GM21723 (cell line): ENCODE results near the gene MAST2.
"Not testable (repeated sequence)": the region's sequence is repeated elsewhere in the genome, so short reads cannot be mapped to it uniquely, and the experiment has no call there.

Experiments
- ATAC-seq: cut with Tn5 transposase; IDR thresholded peaks from one replicate; pipeline ENCODE4 v1.9.1; 2021; ENCODE audit warnings: mild to moderate bottlenecking, moderate library complexity; ENCODE audit not compliant: unreplicated experiment

Gene MAST2

GRCh38 chr1:45857101-45857700, 53.8 kb downstream of the MAST2 start:
- ATAC-seq: no peak

DNA sequence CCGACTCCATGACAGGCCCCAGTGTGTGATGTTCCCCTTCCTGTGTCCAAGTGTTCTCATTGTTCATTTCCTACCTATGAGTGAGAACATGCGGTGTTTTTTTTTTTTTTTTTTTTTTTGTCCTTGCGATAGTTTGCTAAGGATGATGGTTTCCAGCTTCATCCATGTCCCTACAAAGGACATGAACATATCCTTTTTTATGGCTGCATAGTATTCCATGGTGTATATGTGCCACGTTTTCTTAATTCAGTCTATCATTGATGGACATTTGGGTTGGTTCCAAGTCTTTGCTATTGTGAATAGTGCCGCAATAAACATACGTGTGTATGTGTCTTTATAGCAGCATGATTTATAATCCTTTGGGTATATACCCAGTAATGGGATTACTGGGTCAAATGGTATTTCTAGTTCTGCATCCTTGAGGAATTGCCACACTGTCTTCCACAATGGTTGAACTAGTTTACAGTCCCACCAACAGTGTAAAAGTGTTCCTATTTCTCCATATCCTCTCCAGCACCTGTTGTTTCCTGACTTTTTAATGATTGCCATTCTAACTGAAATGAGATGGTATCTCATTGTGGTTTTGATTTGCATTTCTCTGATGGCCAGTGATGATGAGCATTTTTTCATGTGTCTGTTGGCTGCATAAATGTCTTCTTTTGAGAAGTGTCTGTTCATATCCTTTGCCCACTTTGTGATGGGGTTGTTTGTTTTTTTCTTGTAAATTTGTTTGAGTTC, 54.5 kb downstream of the MAST2 start:
- not testable (repeated sequence) for ATAC-seq

- ATAC-seq: no peak
Observed at GRCh38 chr1:45859221-45859620, 55.8 kb downstream of the MAST2 start.

DNA sequence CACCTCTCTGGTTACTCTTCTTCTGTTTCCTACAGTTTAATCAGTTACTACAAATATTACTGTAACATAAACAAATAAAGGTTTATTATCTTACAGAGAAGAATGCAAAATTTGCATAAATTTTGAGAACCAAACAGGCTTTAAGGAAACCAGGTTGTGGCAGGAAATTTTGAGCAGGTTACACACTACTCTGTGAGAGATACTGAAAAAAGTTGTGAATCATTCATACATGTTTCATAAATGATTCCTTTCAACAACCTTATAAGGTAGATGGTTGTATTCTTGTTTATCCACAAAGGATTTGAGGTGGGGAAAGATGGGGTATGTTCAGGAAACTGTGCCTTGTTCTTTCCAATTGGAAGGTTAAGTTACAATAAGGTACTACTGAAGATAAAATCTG, 58.6 kb downstream of the MAST2 start:
- no peak for ATAC-seq

- no peak for ATAC-seq
Observed at GRCh38 chr1:45863218-45863617, 59.8 kb downstream of the MAST2 start.

DNA sequence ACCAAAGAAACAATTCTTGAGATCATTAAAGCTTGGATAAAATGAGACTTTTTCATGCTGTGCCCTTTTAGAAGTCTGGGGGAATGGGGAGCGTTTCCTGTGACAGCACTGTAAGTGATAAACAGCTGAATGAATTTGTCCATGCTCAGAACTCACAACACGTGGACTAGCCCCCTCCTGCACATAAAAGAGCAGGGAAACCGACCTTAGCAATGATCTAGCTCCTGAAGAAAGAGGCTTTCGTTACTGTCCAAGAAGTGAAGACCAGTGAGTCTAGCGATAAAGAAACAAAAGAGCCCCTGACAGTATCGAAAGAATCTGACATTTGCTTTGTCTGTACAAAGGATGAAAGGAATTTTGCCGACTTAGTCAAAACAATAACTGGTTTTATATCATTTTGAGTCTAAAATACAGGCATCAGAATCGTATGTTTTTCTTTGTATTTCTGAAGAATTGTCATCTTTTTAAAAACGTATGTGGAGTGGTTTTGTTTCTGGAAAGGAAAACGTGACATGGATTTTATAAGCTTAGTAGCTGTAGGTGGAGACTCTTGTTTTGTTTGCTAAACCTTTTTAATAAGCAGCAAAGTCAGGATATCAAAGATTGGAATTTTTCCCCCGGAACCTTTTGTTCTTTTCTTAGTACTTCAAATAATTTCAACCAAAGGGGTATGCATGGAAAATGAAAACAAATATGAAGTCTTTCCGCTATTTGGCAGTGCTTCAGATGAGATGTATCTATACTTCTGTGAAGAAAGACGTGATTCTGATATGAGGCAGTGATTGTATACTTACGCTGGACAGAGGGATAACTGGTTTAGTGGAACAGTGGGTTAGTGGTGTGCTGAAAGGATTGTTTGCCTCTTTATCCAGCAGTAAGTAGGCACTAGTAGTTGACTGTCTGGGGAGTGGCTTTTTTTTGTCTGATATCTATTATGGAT, 61.0 kb downstream of the MAST2 start:
- no peak for ATAC-seq

DNA sequence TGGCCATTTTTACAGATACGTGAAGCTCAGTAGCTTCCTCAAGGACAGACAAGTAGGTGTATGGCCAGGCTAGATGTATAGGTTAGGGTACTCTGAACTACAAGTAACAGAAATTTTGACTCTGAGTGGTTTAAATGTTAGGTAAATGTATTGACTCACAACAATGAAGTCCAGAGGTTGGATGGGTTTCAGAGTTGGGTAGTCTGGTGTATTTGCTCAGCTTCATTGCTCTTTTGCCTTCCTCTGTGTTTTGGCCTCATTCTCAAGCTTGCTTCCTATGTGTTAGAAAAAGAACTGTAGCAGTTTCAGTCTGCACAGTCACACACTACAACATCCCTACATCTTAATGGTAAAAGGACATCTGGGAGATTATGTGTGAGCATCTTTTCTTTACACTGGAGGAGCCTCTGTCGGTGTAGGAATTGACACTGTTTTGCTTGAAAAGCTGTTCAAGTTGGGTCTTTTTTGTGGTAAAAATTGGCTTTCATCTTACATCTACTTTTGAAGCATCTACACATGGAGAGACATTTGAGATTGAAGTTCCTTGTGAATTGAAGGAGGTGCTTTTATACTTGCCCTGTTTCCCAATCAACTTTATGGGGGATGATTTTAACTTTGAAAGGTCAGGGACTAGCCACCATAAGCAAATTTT, 64.4 kb downstream of the MAST2 start:
- ATAC-seq: no peak

GRCh38 chr1:45868861-45869260, 65.4 kb downstream of the MAST2 start:
- ATAC-seq: no peak

GRCh38 chr1:45870500-45870899, 67.1 kb downstream of the MAST2 start:
- ATAC-seq: no peak

DNA sequence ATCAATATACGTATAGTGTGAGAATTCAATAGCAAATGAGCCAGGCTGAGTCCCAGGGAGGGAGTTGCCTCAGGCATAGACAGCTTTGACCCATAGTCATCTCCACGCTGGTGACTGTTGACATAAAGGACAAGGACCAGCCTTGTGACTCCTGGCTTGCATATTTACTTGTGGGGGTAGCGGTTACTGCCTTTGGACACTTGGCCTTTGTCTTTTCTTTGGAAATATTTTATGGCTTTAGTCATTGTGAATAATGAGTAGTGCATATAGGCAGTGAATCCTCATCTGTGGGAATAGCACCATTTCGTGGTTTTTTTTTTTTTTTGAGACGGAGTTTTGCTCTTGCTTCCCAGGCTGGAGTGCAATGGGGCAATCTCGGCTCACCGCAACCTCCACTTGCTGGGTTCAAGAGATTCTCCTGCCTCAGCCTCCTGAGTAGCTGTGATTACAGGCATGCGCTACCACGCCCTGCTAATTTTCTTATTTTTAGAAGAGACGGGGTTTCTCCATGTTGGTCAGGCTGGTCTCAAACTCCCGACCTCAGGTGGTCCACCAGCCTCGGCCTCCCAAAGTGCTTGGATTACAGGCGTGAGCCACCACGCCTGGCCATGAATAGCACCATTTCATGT, 68.9 kb downstream of the MAST2 start:
- ATAC-seq: not testable (repeated sequence)

GRCh38 chr1:45876000-45876617, 72.7 kb downstream of the MAST2 start:
- no peak for ATAC-seq

DNA sequence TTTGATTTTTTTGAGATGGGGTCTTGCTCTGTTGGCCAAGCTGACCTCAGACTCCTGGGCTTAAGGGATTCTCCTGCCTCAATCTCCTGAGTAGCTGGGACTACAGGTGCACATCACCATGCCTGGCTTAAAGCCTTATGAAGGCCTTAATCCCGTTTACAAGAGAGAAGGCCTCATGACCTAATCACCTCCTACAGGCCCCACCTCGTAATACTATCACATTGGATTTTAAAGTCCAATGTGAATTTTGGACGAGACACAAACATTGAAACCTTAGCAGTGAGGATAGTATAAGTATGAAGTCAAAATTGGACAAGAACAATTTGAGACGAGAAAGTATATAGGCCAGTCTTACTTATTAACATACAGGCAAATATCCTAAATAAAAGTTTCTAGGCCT, 73.9 kb downstream of the MAST2 start:
- ATAC-seq: no peak

DNA sequence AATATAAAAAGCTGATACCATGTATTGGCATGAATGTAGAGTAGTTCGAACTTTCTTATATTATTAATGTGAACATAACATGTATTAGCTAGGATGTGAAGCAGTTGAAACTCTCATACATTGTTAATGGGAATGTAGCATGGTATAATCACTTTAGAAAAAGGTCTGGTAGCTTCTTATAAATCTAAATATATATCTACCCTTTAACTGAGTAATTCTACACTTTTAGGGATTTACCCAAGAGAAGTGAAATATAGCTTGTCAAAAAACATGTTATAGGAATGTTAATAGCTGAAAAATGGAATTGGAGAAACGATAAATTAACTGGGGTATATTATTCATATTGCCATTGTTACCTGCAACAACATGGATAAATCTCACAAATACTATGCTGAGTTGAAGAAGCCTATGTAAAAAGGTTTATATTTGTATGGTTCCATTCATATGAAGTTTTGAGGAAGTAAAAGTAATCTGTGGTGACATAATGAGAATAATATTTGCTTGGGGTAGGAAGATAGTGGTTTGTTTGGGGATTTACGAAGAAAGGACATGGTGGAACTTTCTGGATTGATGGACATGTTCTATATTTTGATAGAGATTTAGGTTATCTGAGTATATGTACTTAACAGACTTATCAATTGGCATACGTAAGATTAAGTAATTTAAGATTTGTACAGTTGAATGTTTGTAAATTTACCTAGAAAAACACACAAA, 76.6 kb downstream of the MAST2 start:
- no peak for ATAC-seq

DNA sequence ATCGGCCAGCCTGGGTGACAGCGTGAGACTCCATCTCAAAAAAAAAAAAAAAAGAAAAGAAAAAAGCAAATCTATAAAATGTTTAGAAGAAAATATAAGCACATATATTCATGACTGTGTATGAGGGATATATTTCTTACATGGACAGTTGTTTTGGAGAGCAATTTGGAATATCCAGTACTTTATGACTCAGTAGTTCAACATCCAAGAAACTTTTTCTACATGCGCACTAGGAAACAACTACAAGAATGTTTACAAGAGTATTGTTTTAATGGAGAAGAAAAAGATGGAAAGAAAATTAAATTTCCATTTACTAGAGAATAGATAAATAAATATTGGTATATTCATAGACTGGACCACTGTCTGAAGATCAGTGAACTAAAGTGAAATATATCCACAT, 77.5 kb downstream of the MAST2 start:
- no peak for ATAC-seq

DNA sequence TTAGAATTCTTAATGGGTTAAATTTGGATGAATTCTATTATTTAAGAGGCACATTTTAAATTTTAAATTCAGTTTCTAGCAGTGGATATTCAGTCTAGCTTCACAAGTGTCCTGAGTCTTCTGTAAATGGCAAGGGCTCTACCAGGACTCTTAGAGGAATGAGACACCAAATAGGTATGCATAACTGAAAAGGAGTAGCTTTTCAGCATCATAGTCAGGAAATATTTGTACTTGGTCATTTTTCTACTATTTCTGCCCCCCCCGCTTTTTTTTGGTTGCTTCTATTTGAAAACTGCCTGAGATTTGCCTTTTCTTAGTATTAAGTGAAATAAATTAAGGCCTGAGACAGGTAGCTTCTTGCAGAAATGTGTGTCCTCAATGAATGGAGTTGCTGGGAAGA, 80.2 kb downstream of the MAST2 start:
- ATAC-seq: no peak

GRCh38 chr1:45884700-45885099, 81.3 kb downstream of the MAST2 start:
- no peak for ATAC-seq

DNA sequence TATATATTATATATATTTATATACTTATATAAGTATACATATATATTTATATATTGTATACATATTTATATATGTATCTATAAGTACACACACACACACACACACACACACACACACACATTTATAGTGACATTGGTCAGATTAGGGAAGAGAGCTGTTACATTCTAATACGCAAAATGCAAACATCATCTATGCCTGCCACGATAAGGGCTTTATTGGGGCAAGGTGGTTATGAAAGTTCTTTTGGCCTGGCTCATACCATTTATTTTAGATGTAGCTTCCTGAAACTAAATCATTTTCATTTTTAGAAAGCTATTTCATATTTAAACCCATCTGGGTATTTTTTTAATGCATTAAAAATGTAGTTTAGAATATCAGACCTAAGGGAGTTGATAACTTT, 82.8 kb downstream of the MAST2 start:
- no peak for ATAC-seq

DNA sequence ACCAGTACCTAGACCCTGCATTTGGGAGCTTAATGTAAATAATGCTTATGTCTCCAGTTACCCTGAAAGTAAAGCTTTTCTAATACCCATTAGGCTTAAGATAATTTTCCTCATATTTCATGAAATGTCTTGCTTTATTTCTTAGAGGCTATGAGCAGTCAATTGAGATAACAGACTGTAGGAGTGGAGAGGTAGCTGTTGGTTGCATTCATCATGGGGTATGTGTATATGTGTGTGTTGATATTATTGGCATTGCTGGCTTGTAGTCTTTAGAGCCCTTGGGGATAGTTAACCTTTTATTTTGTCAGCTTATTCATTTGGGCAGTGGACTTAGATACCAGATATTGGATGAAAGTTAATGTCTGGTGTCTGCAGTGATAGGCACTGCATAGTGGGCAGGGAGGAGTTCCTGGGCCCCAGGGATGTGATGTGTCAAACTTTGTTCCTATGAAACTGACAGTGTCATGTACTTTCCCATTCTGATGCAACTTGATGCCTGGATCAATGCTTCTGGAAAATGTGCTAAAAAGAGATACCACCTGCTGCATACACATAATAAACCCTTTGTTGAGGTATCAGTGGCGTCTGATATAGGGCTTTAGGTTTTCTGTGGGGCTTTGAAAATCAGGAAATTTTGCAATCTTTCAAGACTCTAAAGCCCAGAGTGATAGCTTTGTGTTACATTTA, 83.9 kb downstream of the MAST2 start:
- ATAC-seq: no peak

- ATAC-seq: no peak
Observed at GRCh38 chr1:45890078-45890477, 86.7 kb downstream of the MAST2 start.
